Breast epithelium (tissue), 3 donors: Measurements from ENCODE around the gene MAPK8IP1.

ENCODE experiments used
- POLR2A ChIP-seq: fragments of 450-650 bp; IDR thresholded peaks from one replicate; pipeline ENCODE4 v1.6.1; 2016; ENCODE audit warnings: antibody characterized with exemption, mild to moderate bottlenecking, moderate library complexity
- TF ChIP-seq, protein P1 (sequence below), 3 donors: fragments of 450-650 bp; IDR thresholded peaks; one replicate each; pipeline ENCODE4 v1.5.1; 2016 to 2017; ENCODE audit warnings: antibody characterized with exemption in 3 of 3, mild to moderate bottlenecking in 3 of 3, moderate library complexity in 3 of 3

DNA sequence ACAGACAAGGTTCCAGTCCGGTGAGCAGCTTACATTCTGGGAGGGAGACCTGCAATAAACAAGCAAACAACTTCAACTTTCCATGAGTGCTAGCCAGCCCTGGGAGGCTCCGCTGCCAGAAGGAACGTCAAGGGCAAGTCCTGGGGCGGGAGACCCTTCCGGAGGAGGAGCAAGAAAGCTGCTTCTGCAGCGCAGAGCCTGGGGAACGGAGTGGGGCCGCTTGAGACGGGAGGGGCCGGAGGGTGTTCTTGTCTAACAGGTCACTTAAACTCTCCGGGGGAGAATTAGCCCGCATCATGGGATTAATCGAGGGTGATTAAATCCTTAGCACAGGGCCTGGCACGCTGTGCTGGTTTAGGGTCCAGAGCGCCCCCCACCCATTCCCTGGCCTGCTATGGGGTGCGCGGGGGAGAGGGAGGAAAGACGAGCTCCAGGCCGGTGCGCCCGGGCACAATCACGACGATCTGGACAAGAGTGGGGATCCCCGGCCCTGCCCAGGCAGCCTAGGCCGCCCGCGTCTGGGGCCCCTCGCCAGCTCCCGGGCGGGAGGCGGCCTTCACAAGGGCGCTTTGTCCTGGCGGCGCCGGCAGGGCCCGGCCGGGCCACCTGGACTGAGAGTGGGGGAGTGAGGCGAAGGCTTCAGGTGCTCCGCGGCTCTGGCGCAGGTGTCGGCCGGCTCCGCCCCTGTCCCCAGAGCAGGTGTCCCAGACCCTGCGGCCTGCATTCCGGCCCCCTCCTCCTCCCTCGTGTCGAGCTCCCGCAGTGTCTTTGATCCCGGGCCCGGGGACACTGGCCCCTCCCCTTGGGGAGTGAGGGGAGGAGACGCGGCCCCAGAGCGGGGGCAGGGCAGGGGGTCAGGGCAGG is 36.3 kb downstream of the MAPK8IP1 start:
- TF ChIP-seq, protein P1, sequence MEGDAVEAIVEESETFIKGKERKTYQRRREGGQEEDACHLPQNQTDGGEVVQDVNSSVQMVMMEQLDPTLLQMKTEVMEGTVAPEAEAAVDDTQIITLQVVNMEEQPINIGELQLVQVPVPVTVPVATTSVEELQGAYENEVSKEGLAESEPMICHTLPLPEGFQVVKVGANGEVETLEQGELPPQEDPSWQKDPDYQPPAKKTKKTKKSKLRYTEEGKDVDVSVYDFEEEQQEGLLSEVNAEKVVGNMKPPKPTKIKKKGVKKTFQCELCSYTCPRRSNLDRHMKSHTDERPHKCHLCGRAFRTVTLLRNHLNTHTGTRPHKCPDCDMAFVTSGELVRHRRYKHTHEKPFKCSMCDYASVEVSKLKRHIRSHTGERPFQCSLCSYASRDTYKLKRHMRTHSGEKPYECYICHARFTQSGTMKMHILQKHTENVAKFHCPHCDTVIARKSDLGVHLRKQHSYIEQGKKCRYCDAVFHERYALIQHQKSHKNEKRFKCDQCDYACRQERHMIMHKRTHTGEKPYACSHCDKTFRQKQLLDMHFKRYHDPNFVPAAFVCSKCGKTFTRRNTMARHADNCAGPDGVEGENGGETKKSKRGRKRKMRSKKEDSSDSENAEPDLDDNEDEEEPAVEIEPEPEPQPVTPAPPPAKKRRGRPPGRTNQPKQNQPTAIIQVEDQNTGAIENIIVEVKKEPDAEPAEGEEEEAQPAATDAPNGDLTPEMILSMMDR (IDR thresholded peaks at IDR 0.05), result peak in 2 of 3 donors; percentile 13 to 14
- TF ChIP-seq POLR2A, result no peak
